Endothelial cell of umbilical vein (primary cell): ENCODE data around the gene STK17B. TPM values are rescaled to one million over a fixed set of nuclear protein-coding genes. Genes with fewer than 3 reads are reported as not detected.

Experiments used
- BruUV-seq: library from RNA; stranded (reverse); fragments of 400-500 nt; replicated peaks from 2 replicates; lab custom pipeline; 2021; lab: Mats Ljungman, UMichigan
- CTCF ChIA-PET: fragments of 300-600, 350-600 bp; sonication (Branson Sonifier 250); formaldehyde crosslinking; loops from one replicate; lab custom pipeline; 2021; ENCODE audit warnings: antibody characterized with exemption, inconsistent platforms; lab: Charles Lee
- POLR2A ChIA-PET: fragments of 300-600, 350-600 bp; sonication (Branson Sonifier 250); formaldehyde crosslinking; loops from one replicate; lab custom pipeline; 2021; ENCODE audit warnings: antibody characterized with exemption, inconsistent platforms; lab: Charles Lee
- DNase-seq: peaks from one replicate; pipeline ENCODE4 v3.0.0-alpha.2; 2011; ENCODE audit warnings: low read depth, low spot score
- FAIRE-seq: peaks from 2 replicates; lab custom pipeline; 2011; peaks lifted over from hg19 to GRCh38; lab: Jason Lieb, UNC
- H2AFZ ChIP-seq: 2 replicates; pipeline ENCODE4 v1.6.0; 2012; ENCODE audit warnings: low read depth, low read length, control low read depth, inconsistent platforms
- H3K27ac ChIP-seq: 2 replicates; pipeline ENCODE4 v1.5.1; 2011; ENCODE audit warnings: low read depth, mild to moderate bottlenecking, control low read depth, low read length, moderate library complexity; ENCODE audit not compliant: insufficient read depth
- H3K27me3 ChIP-seq, 2 experiments: 2 replicates each; pipeline versions ENCODE4 v1.6.0 to v1.6.1; 2011; ENCODE audit warnings: low read length in 2 of 2, mixed read lengths in 1 of 2; ENCODE audit not compliant: control insufficient read depth in 2 of 2, insufficient read depth in 2 of 2
- H3K36me3 ChIP-seq, 2 experiments: 2 replicates in 1 of 2; 3 replicates in 1 of 2; pipeline ENCODE4 v1.5.1; 2011; ENCODE audit warnings: low read length in 2 of 2, mild to moderate bottlenecking in 1 of 2, moderate library complexity in 1 of 2; ENCODE audit not compliant: control insufficient read depth in 2 of 2, insufficient read depth in 2 of 2; ENCODE audit errors: extremely low read depth in 1 of 2
- H3K4me1 ChIP-seq: 3 replicates; pipeline ENCODE4 v1.5.1; 2011; ENCODE audit warnings: mild to moderate bottlenecking, low read length; ENCODE audit not compliant: control insufficient read depth, insufficient read depth; ENCODE audit errors: extremely low read depth
- H3K4me2 ChIP-seq: 2 replicates; pipeline ENCODE4 v1.6.1; 2011; ENCODE audit warnings: low read length, control low read depth, mixed read lengths; ENCODE audit not compliant: insufficient read depth
- H3K4me3 ChIP-seq, 3 experiments: fragments of 200-600 bp in 1 of 3; sonication (generic), shearing (Covaris generic) in 1 of 3; replicated peaks in 1 of 3; 2 replicates each; pipeline ENCODE4 v1.5.1; 2011 to 2016; ENCODE audit warnings: control low read depth in 3 of 3, low read length in 3 of 3, mild to moderate bottlenecking in 2 of 3, inconsistent platforms in 1 of 3, low read depth in 1 of 3, moderate library complexity in 1 of 3; ENCODE audit not compliant: insufficient read depth in 1 of 3
- H3K79me2 ChIP-seq: 2 replicates; pipeline ENCODE4 v1.6.0; 2012; ENCODE audit warnings: low read length, inconsistent platforms; ENCODE audit not compliant: control insufficient read depth, insufficient read depth
- H3K9ac ChIP-seq: replicated peaks from 2 replicates; pipeline ENCODE3; 2011; ENCODE audit warnings: low read length, control low read depth; ENCODE audit not compliant: insufficient read depth; ENCODE audit errors: extremely low read depth
- H3K9me1 ChIP-seq: replicated peaks from 3 replicates; pipeline ENCODE4 v1.6.0; 2011; ENCODE audit warnings: mild to moderate bottlenecking, low read length; ENCODE audit not compliant: control insufficient read depth, insufficient read depth; ENCODE audit errors: extremely low read depth
- H3K9me3 ChIP-seq: replicated peaks from 2 replicates; pipeline ENCODE4 v1.5.1; 2012; ENCODE audit warnings: low read length, inconsistent platforms; ENCODE audit not compliant: control insufficient read depth, insufficient read depth
- H4K20me1 ChIP-seq: replicated peaks from 2 replicates; pipeline ENCODE3; 2011; ENCODE audit warnings: mild to moderate bottlenecking, low read length; ENCODE audit not compliant: control insufficient read depth, insufficient read depth; ENCODE audit errors: extremely low read depth
- EZH2 ChIP-seq: IDR thresholded peaks from 2 replicates; pipeline ENCODE4 v1.6.1; 2012; ENCODE audit warnings: borderline replicate concordance, low read depth, mild to moderate bottlenecking, moderate library complexity, low read length, inconsistent platforms; ENCODE audit not compliant: severe bottlenecking
- FOS ChIP-seq: IDR thresholded peaks from 2 replicates; pipeline ENCODE4 v1.6.1; 2011; ENCODE audit warnings: mild to moderate bottlenecking, low read length, moderate library complexity, borderline replicate concordance; ENCODE audit not compliant: insufficient read depth
- GATA2 ChIP-seq: IDR thresholded peaks from 2 replicates; pipeline ENCODE4 v1.7.0; 2011; ENCODE audit warnings: low read depth, mild to moderate bottlenecking, moderate library complexity, mixed read lengths, low read length; ENCODE audit not compliant: insufficient read length, insufficient read depth
- JUN ChIP-seq: IDR thresholded peaks from 2 replicates; pipeline ENCODE4 v1.6.1; 2011; ENCODE audit warnings: borderline replicate concordance, low read depth; ENCODE audit not compliant: insufficient read length, insufficient read depth
- MYC ChIP-seq: IDR thresholded peaks from one replicate; pipeline ENCODE4 v1.6.1; 2011; ENCODE audit warnings: mild to moderate bottlenecking, low read depth, low read length
- POLR2A ChIP-seq: IDR thresholded peaks from 2 replicates; pipeline ENCODE4 v1.6.1; 2012; ENCODE audit warnings: low read depth, mild to moderate bottlenecking, control low read depth, low read length
- POLR2AphosphoS5 ChIP-seq: IDR thresholded peaks from 2 replicates; pipeline ENCODE4 v1.6.1; 2012; ENCODE audit warnings: low read depth, mild to moderate bottlenecking, control low read depth, low read length, moderate library complexity; ENCODE audit not compliant: insufficient read depth
- dilution Hi-C: fragments of 300-500 bp; cut with MboI; formaldehyde crosslinking; loops from one replicate; pipeline ENCODE4 v1.15.0; 2019; ENCODE audit warnings: low sequenced_read_pairs; ENCODE audit not compliant: extremely low pct_ligation_motif_present
- intact Hi-C: fragments of 100-400 bp; cut with micrococcal nuclease; formaldehyde crosslinking; loops from one replicate; pipeline ENCODE4 v1.10.0; 2022
- polyA plus RNA-seq, 4 experiments: library from polyadenylated mRNA; depleted of rRNA in 3 of 4; stranded (reverse) in 3 of 4; unstranded in 1 of 4; fragments of >200 nt; gene quantifications; 2 replicates each; pipeline versions ENCODE4 v1.2.1 to v1.2.3, GENCODE V29; 2011 to 2012; ENCODE audit warnings: missing spikeins in 1 of 4
- total RNA-seq: library from RNA; stranded (reverse); gene quantifications from 2 replicates; pipeline ENCODE4 v1.2.3, GENCODE V29; 2021
- TF ChIP-seq, protein P1 (sequence below): IDR thresholded peaks from 2 replicates; pipeline ENCODE4 v1.6.1; 2011; ENCODE audit not compliant: insufficient read depth, insufficient read length
- TF ChIP-seq, protein P2 (sequence below), 2 donors: IDR thresholded peaks; 1 replicate in 1 of 2; 2 replicates in 1 of 2; pipeline ENCODE4 v1.5.1; 2011; ENCODE audit warnings: low read length in 2 of 2, mild to moderate bottlenecking in 2 of 2, moderate library complexity in 2 of 2, control low read depth in 1 of 2, inconsistent platforms in 1 of 2, low read depth in 1 of 2; ENCODE audit not compliant: insufficient read depth in 1 of 2; ENCODE audit errors: extremely low read depth in 1 of 2

The STK17B gene
- total and polyA plus RNA-seq, 2 donors (not counting 3 experiments of a cell fraction or from before 2014, with no cell fraction given), result 2.5 to 16.6 TPM

DNA sequence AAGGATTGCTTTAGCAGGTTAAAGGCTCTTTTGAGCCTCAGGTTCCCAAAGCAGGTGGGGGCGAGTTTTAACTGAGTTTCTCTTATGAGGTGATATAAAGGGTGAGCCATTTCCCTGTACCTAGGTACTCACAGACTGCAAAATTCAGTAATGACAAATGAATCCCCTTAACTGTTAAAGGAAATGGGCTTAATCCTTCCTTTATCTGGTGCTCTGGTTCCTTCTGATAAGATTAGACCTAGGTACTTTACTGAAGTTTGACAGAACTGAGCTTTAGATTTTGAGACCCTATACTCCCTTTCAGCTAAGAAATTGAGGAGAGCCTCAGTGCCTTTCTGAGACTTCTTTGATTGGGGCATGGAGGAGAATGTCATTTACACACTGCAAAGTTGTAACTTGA lies 42.6 kb downstream of the STK17B start:
- no peaks in the 10 kb centered on the region for H4K20me1 ChIP-seq
- no peak overlapping the region for H3K27ac ChIP-seq
- H3K4me1 ChIP-seq, result no peaks in the 10 kb centered on the region
- H3K9ac ChIP-seq, result no peak overlapping the region
- intact Hi-C loops, result no loop called here
- peaks cover 4% of the 10 kb centered on the region for H3K9me3 ChIP-seq
- ChIA-PET POLR2A (no interaction called here), CTCF (no interaction called here)
- H3K79me2 ChIP-seq, result no peaks in the 10 kb centered on the region
- no peaks in the 10 kb centered on the region for H3K9me1 ChIP-seq
- no TSS peak for BruUV-seq
- no peak overlapping the region for H2AFZ ChIP-seq
- DNase-seq (no peak), FAIRE-seq (no peak)
- no peak overlapping the region for H3K4me2 ChIP-seq
- no peaks in the 10 kb centered on the region for H3K27me3 ChIP-seq
- TF ChIP-seq POLR2AphosphoS5 (no peak), EZH2 (no peak), JUN (no peak), MYC (no peak), POLR2A (no peak), GATA2 (no peak), FOS (no peak)
- TF ChIP-seq, protein P1, sequence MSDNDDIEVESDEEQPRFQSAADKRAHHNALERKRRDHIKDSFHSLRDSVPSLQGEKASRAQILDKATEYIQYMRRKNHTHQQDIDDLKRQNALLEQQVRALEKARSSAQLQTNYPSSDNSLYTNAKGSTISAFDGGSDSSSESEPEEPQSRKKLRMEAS, result no peak
- TF ChIP-seq, protein P2, sequence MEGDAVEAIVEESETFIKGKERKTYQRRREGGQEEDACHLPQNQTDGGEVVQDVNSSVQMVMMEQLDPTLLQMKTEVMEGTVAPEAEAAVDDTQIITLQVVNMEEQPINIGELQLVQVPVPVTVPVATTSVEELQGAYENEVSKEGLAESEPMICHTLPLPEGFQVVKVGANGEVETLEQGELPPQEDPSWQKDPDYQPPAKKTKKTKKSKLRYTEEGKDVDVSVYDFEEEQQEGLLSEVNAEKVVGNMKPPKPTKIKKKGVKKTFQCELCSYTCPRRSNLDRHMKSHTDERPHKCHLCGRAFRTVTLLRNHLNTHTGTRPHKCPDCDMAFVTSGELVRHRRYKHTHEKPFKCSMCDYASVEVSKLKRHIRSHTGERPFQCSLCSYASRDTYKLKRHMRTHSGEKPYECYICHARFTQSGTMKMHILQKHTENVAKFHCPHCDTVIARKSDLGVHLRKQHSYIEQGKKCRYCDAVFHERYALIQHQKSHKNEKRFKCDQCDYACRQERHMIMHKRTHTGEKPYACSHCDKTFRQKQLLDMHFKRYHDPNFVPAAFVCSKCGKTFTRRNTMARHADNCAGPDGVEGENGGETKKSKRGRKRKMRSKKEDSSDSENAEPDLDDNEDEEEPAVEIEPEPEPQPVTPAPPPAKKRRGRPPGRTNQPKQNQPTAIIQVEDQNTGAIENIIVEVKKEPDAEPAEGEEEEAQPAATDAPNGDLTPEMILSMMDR (IDR thresholded peaks at IDR 0.05; ENCODE audit: extremely low read depth in 1 of 2, insufficient read depth in 1 of 2, low read depth in 1 of 2, low read length in 2 of 2), result no peak
- H3K36me3 ChIP-seq, result peaks cover 0 to 3% of the 10 kb centered on the region in 2 experiments
- no peak overlapping the region for H3K4me3 ChIP-seq
- dilution Hi-C loops, result no loop called here
